RKO (cell line): ENCODE data around the gene GRID2IP.
A peak's percentile ranks its signal among the peaks of the same experiment; 100 is the strongest.

Experiments used
- DNase-seq: peaks from one replicate; pipeline ENCODE4 v3.0.0-alpha.2; 2016; ENCODE audit warnings: low spot score

The GRID2IP gene

GRCh38 chr7:6520163-6520981 lies 30.9 kb downstream of the GRID2IP start:
- DNase-seq, result no peak

- DNase-seq, result peak; percentile 87
Measured at GRCh38 chr7:6516387-6516983, 34.8 kb downstream of the GRID2IP start.

GRCh38 chr7:6513541-6513940 lies 37.7 kb downstream of the GRID2IP start:
- DNase-seq, result no peak

- no peak for DNase-seq
Measured at GRCh38 chr7:6512892-6513291, 38.4 kb downstream of the GRID2IP start.

GRCh38 chr7:6510476-6511133 lies 40.7 kb downstream of the GRID2IP start:
- DNase-seq, result no peak

- no peak for DNase-seq
Measured at GRCh38 chr7:6508950-6509349, 42.3 kb downstream of the GRID2IP start.

- DNase-seq, result no peak
Measured at GRCh38 chr7:6508539-6508938, 42.7 kb downstream of the GRID2IP start.

GRCh38 chr7:6507906-6508305 lies 43.4 kb downstream of the GRID2IP start:
- no peak for DNase-seq

- DNase-seq, result no peak
Measured at GRCh38 chr7:6505685-6506559, 45.3 kb downstream of the GRID2IP start.

- DNase-seq, result no peak
Measured at GRCh38 chr7:6504996-6505395, 46.3 kb downstream of the GRID2IP start.

GRCh38 chr7:6502886-6503285 lies 48.4 kb downstream of the GRID2IP start:
- DNase-seq, result no peak

GRCh38 chr7:6501586-6502564 lies 49.4 kb downstream of the GRID2IP start:
- no peak for DNase-seq

GRCh38 chr7:6500691-6501090 lies 50.6 kb downstream of the GRID2IP start:
- DNase-seq, result no peak

- no peak for DNase-seq
Measured at GRCh38 chr7:6497994-6498393, 53.3 kb downstream of the GRID2IP start.

- DNase-seq, result no peak
Measured at GRCh38 chr7:6497637-6497905, 53.7 kb downstream of the GRID2IP start.

GRCh38 chr7:6496842-6497636 lies 54.2 kb downstream of the GRID2IP start:
- DNase-seq, result no peak

- DNase-seq, result no peak
Measured at GRCh38 chr7:6495597-6496262, 55.5 kb downstream of the GRID2IP start.

GRCh38 chr7:6494365-6494764 lies 56.9 kb downstream of the GRID2IP start:
- DNase-seq, result no peak

- DNase-seq, result no peak
Measured at GRCh38 chr7:6491194-6491593, 60.1 kb downstream of the GRID2IP start.

- peak; percentile 77 for DNase-seq
Measured at GRCh38 chr7:6489612-6490011, 61.6 kb downstream of the GRID2IP start.
